H1 (cell line): ENCODE data around the gene ZNF629. TPM values are rescaled to one million over a fixed set of nuclear protein-coding genes. Genes with fewer than 3 reads are reported as not detected.

Source experiments
- CTCF ChIA-PET: fragments of 300-600 bp; sonication (Branson Sonifier 250); formaldehyde crosslinking; loops from one replicate; lab custom pipeline; 2021; ENCODE audit not compliant: partially characterized antibody; lab: Charles Lee
- POLR2A ChIA-PET: fragments of 300-600 bp; sonication (Branson Sonifier 250); formaldehyde crosslinking; loops from one replicate; lab custom pipeline; 2021; ENCODE audit warnings: inconsistent platforms; ENCODE audit not compliant: partially characterized antibody; lab: Charles Lee
- DNase-seq, 2 experiments: peaks; one replicate each; pipeline versions ENCODE4 v3.0.0 to v3.0.0-alpha.2; 2010 to 2022; ENCODE audit warnings: low spot score in 2 of 2, low read depth in 1 of 2, mixed read lengths in 1 of 2
- FAIRE-seq: peaks from 2 replicates; lab custom pipeline; 2011; peaks lifted over from hg19 to GRCh38; lab: Jason Lieb, UNC
- H2AFZ ChIP-seq: 2 replicates; pipeline ENCODE4 v1.8.1; 2012; ENCODE audit warnings: low read length, inconsistent platforms
- H2AK5ac ChIP-seq: 2 replicates; pipeline ENCODE4 v1.6.1; 2013; ENCODE audit warnings: low read depth, low read length
- H2BK120ac ChIP-seq: replicated peaks from 2 replicates; pipeline ENCODE3; 2013; ENCODE audit warnings: low read depth, low read length, inconsistent platforms
- H2BK12ac ChIP-seq: 2 replicates; pipeline ENCODE4 v1.6.1; 2013; ENCODE audit warnings: low read depth, low read length
- H2BK15ac ChIP-seq: 2 replicates; pipeline ENCODE4 v1.6.1; 2013; ENCODE audit warnings: low read length
- H2BK20ac ChIP-seq: 2 replicates; pipeline ENCODE4 v1.6.1; 2013; ENCODE audit warnings: low read length
- H2BK5ac ChIP-seq: 2 replicates; pipeline ENCODE4 v1.6.1; 2013; ENCODE audit warnings: low read depth, low read length
- H3K14ac ChIP-seq: 2 replicates; pipeline ENCODE4 v1.6.1; 2013; ENCODE audit warnings: inconsistent platforms; ENCODE audit not compliant: insufficient read length
- H3K18ac ChIP-seq: 2 replicates; pipeline ENCODE4 v1.6.1; 2013; ENCODE audit warnings: low read length; ENCODE audit errors: extremely low read depth
- H3K23ac ChIP-seq: 2 replicates; pipeline ENCODE4 v1.6.1; 2013; ENCODE audit warnings: inconsistent platforms; ENCODE audit not compliant: insufficient read length
- H3K23me2 ChIP-seq: 2 replicates; pipeline ENCODE4 v1.6.1; 2013; ENCODE audit warnings: low read depth, low read length
- H3K27ac ChIP-seq: 2 replicates; pipeline ENCODE4 v1.6.1; 2011; ENCODE audit warnings: low read depth, low read length, inconsistent platforms
- H3K27me3 ChIP-seq, 4 experiments: replicated peaks in 1 of 4; 1 replicate in 1 of 4; 2 replicates in 3 of 4; pipeline versions ENCODE4 v1.6.1 to v1.8.1; 2011 to 2013; ENCODE audit warnings: low read length in 3 of 4, mild to moderate bottlenecking in 3 of 4, inconsistent platforms in 2 of 4, mixed read lengths in 2 of 4, moderate library complexity in 1 of 4; ENCODE audit not compliant: control insufficient read depth in 3 of 4, insufficient read depth in 3 of 4; ENCODE audit errors: extremely low read depth in 1 of 4
- H3K36me3 ChIP-seq, 4 experiments: 2 replicates each; pipeline versions ENCODE4 v1.6.1 to v1.8.1; 2011 to 2013; ENCODE audit warnings: mild to moderate bottlenecking in 4 of 4, low read length in 3 of 4, moderate library complexity in 2 of 4, control low read depth in 1 of 4, inconsistent platforms in 1 of 4; ENCODE audit not compliant: insufficient read depth in 4 of 4, control insufficient read depth in 2 of 4
- H3K4ac ChIP-seq: replicated peaks from 2 replicates; pipeline ENCODE3; 2013; ENCODE audit warnings: low read length, low read depth, mixed read lengths, inconsistent platforms; ENCODE audit not compliant: insufficient read length
- H3K4me1 ChIP-seq, 4 experiments: replicated peaks in 1 of 4; 1 replicate in 1 of 4; 2 replicates in 3 of 4; pipeline versions ENCODE4 v1.6.1 to v1.8.1; 2011 to 2013; ENCODE audit warnings: low read length in 3 of 4, inconsistent platforms in 2 of 4, mixed read lengths in 1 of 4; ENCODE audit not compliant: insufficient read depth in 4 of 4, control insufficient read depth in 3 of 4
- H3K4me2 ChIP-seq, 2 experiments: 2 replicates each; pipeline versions ENCODE4 v1.6.1 to v1.8.1; 2011 to 2013; ENCODE audit warnings: low read depth in 2 of 2, low read length in 2 of 2, control low read depth in 1 of 2, inconsistent platforms in 1 of 2, mild to moderate bottlenecking in 1 of 2; ENCODE audit not compliant: insufficient read depth in 1 of 2
- H3K4me3 ChIP-seq, 4 experiments: fragments of 200-600, 300-600 bp in 1 of 4; sonication (generic), shearing (Covaris generic), sonication (Bioruptor Twin) in 1 of 4; 2 replicates each; pipeline versions ENCODE4 v1.5.1 to v1.8.1; 2011 to 2016; ENCODE audit warnings: low read length in 4 of 4, low read depth in 3 of 4, control low read depth in 2 of 4, inconsistent platforms in 2 of 4, mild to moderate bottlenecking in 2 of 4, mixed read lengths in 1 of 4, moderate library complexity in 1 of 4; ENCODE audit not compliant: insufficient read depth in 2 of 4; ENCODE audit errors: extremely low read depth in 1 of 4
- H3K56ac ChIP-seq: replicated peaks from 2 replicates; pipeline ENCODE3; 2013; ENCODE audit warnings: low read depth, mild to moderate bottlenecking, mixed read lengths, low read length, inconsistent platforms; ENCODE audit not compliant: insufficient read length
- H3K79me1 ChIP-seq: 2 replicates; pipeline ENCODE4 v1.6.1; 2013; ENCODE audit warnings: low read depth, low read length, control low read depth
- H3K79me2 ChIP-seq, 2 experiments: 2 replicates each; pipeline versions ENCODE4 v1.6.1 to v1.8.1; 2012 to 2013; ENCODE audit warnings: low read length in 2 of 2, mild to moderate bottlenecking in 2 of 2, inconsistent platforms in 1 of 2; ENCODE audit not compliant: insufficient read depth in 2 of 2, control insufficient read depth in 1 of 2
- H3K9ac ChIP-seq, 4 experiments: replicated peaks in 1 of 4; 1 replicate in 1 of 4; 2 replicates in 3 of 4; pipeline versions ENCODE4 v1.6.1 to v1.8.1; 2011 to 2013; ENCODE audit warnings: low read depth in 3 of 4, low read length in 3 of 4, control low read depth in 2 of 4, mild to moderate bottlenecking in 2 of 4, moderate library complexity in 2 of 4, inconsistent platforms in 1 of 4; ENCODE audit errors: extremely low read depth in 1 of 4
- H3K9me3 ChIP-seq, 2 experiments: 2 replicates each; pipeline versions ENCODE4 v1.6.1 to v1.8.1; 2012 to 2013; ENCODE audit warnings: mild to moderate bottlenecking in 2 of 2, moderate library complexity in 2 of 2, control low read depth in 1 of 2, inconsistent platforms in 1 of 2, low read depth in 1 of 2, low read length in 1 of 2, mixed read lengths in 1 of 2; ENCODE audit not compliant: insufficient read depth in 2 of 2
- H4K20me1 ChIP-seq, 2 experiments: replicated peaks in 1 of 2; 2 replicates each; pipeline versions ENCODE3 to v1.8.1; 2011 to 2013; ENCODE audit warnings: inconsistent platforms in 2 of 2, low read length in 2 of 2, mild to moderate bottlenecking in 1 of 2; ENCODE audit not compliant: insufficient read depth in 2 of 2, control insufficient read depth in 1 of 2
- H4K5ac ChIP-seq: 2 replicates; pipeline ENCODE4 v1.6.1; 2013; ENCODE audit warnings: low read length, low read depth, mixed read lengths, inconsistent platforms; ENCODE audit not compliant: insufficient read length
- H4K8ac ChIP-seq: 2 replicates; pipeline ENCODE4 v1.8.0; 2013; ENCODE audit warnings: mild to moderate bottlenecking, moderate library complexity, low read length, inconsistent platforms; ENCODE audit not compliant: insufficient read depth; ENCODE audit errors: extremely low read depth
- H4K91ac ChIP-seq: replicated peaks from 2 replicates; pipeline ENCODE3; 2013; ENCODE audit warnings: low read length, mixed read lengths, inconsistent platforms; ENCODE audit not compliant: insufficient read length
- CTBP2 ChIP-seq: IDR thresholded peaks from 2 replicates; pipeline ENCODE4 v1.7.0; 2011; ENCODE audit warnings: borderline replicate concordance, mild to moderate bottlenecking, moderate library complexity, mixed read lengths, low read length; ENCODE audit not compliant: insufficient read depth, insufficient read length
- EP300 ChIP-seq, 2 experiments: IDR thresholded peaks; 1 replicate in 1 of 2; 2 replicates in 1 of 2; pipeline ENCODE4 v1.6.1; 2011 to 2012; ENCODE audit warnings: low read depth in 2 of 2, low read length in 2 of 2, mild to moderate bottlenecking in 2 of 2, borderline replicate concordance in 1 of 2, inconsistent platforms in 1 of 2, moderate library complexity in 1 of 2
- EZH2 ChIP-seq: fragments of 200-600 bp; sonication (generic); IDR thresholded peaks from 2 replicates; pipeline ENCODE4 v1.7.1; 2012; ENCODE audit warnings: low read depth, mild to moderate bottlenecking, moderate library complexity, low read length, inconsistent platforms; ENCODE audit not compliant: severe bottlenecking
- FOSL1 ChIP-seq: IDR thresholded peaks from 2 replicates; pipeline ENCODE4 v1.6.1; 2011; ENCODE audit warnings: mild to moderate bottlenecking, low read depth, low read length, moderate library complexity; ENCODE audit not compliant: insufficient read depth
- GABPA ChIP-seq: IDR thresholded peaks from 2 replicates; pipeline ENCODE4 v1.6.1; 2011; ENCODE audit warnings: mild to moderate bottlenecking, low read length, moderate library complexity, borderline replicate concordance; ENCODE audit not compliant: insufficient read depth
- JUND ChIP-seq: IDR thresholded peaks from 2 replicates; pipeline ENCODE4 v1.6.1; 2011; ENCODE audit warnings: mild to moderate bottlenecking, improper control_type of control experiment, low read length
- KDM4A ChIP-seq: IDR thresholded peaks from one replicate; pipeline ENCODE4 v1.7.1; 2012; ENCODE audit warnings: low read depth, mild to moderate bottlenecking, moderate library complexity, low read length, inconsistent platforms; ENCODE audit not compliant: severe bottlenecking
- RFX5 ChIP-seq: IDR thresholded peaks from 2 replicates; pipeline ENCODE4 v1.6.1; 2011; ENCODE audit warnings: low read depth, low read length, improper control_type of control experiment, borderline replicate concordance
- RNF2 ChIP-seq: fragments of 200-900, 300-1000 bp; sonication (generic); IDR thresholded peaks from 2 replicates; pipeline ENCODE4 v1.7.1; 2016; ENCODE audit warnings: borderline replicate concordance, low read depth, mild to moderate bottlenecking, antibody characterized with exemption, low read length; ENCODE audit not compliant: poor library complexity, severe bottlenecking; ENCODE audit errors: missing control alignments
- SAP30 ChIP-seq: fragments of 300-600 bp; sonication (generic); IDR thresholded peaks from 2 replicates; pipeline ENCODE4 v1.7.1; 2012; ENCODE audit warnings: low read length, moderate library complexity, mild to moderate bottlenecking, inconsistent platforms; ENCODE audit not compliant: insufficient read depth, insufficient replicate concordance
- SP4 ChIP-seq: IDR thresholded peaks from 2 replicates; pipeline ENCODE4 v1.6.1; 2012; ENCODE audit warnings: low read length, inconsistent platforms
- TEAD4 ChIP-seq: IDR thresholded peaks from 2 replicates; pipeline ENCODE4 v1.6.1; 2012; ENCODE audit warnings: low read depth, low read length, inconsistent platforms, mixed read lengths
- WGBS, 2 experiments: shearing (Covaris generic) in 1 of 2; methylation state at CpG; one replicate each; pipeline versions ENCODE4 v1.1.6 to v1.1.7; 2013 to 2015; ENCODE audit warnings: low lambda C conversion rate in 2 of 2, mixed read lengths in 2 of 2, inconsistent platforms in 1 of 2, low coverage in 1 of 2, missing lambda C conversion rate in 1 of 2; ENCODE audit not compliant: insufficient replicate concordance in 2 of 2, insufficient coverage in 1 of 2, insufficient read length in 1 of 2; ENCODE audit errors: extremely low coverage in 1 of 2, missing lambda C conversion rate in 1 of 2; 5-methylcytosine and 5-hydroxymethylcytosine counted together
- polyA plus RNA-seq, 7 experiments: library from polyadenylated mRNA; depleted of rRNA in 3 of 7; stranded (reverse) in 5 of 7; unstranded in 2 of 7; fragments of >200 nt in 5 of 7; fragments of 200-250 nt in 2 of 7; gene quantifications; 1 replicate in 5 of 7; 2 replicates in 1 of 7; 4 replicates in 1 of 7; pipeline versions ENCODE4 v1.2.1 to v1.2.3, GENCODE V29; 2011 to 2013; ENCODE audit warnings: missing spikeins in 2 of 7, mixed read lengths in 2 of 7
- total RNA-seq: library from RNA; stranded (reverse); fragmentation: NEBNext Ultra II Directional; extraction: Animal tissue kit (Norgen Biotek cat#: 25700); gene quantifications from 2 replicates; pipeline ENCODE4 v1.2.1, GENCODE V29; 2021

Gene ZNF629
- total and polyA plus RNA-seq, 2 of the 8 experiments (the other 6 are each of a cell fraction or from before 2014, with no cell fraction given), result 11.0 to 19.5 TPM

DNA sequence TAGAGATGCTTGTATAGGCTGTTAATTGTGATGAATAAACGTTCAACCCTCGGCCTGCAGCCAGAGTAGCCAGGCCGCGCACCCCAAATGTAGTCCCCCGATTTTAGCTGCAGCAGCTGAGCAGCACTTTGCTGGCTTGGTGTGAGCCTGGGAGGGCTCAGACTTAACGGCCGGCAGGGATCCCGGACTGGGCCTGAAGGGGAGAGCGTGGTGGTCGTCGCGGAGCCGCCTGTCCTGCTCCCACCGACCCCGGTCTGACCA, 11.9 kb downstream of the ZNF629 start:
- Histone ChIP-seq H3K36me3 (peaks cover 15 to 35% (median 29%) of the 10 kb centered on the region in 4 experiments), H3K23ac (no peak overlapping the region), H4K20me1 (peaks cover 4 to 38% of the 10 kb centered on the region in 2 experiments), H3K4me3 (peak overlapping the region; percentile 67 to 84 (median 76); a peak in 7 of 8 replicates), H2AK5ac (no peak overlapping the region), H3K27ac (no peak overlapping the region), H4K91ac (no peak overlapping the region), H4K5ac (no peak overlapping the region), H3K23me2 (peaks cover 4% of the 10 kb centered on the region; the same call in 1 of the 2 replicates), H3K18ac (no peak overlapping the region), H2AFZ (no peak overlapping the region), H2BK5ac (no peak overlapping the region; the same call in 1 of the 2 replicates), H3K9me3 (no peaks in the 10 kb centered on the region), H3K79me1 (no peaks in the 10 kb centered on the region; the same call in 1 of the 2 replicates), H3K56ac (no peak overlapping the region), H4K8ac (peak overlapping the region; percentile 95; the same call in 1 of the 2 replicates), H3K14ac (no peak overlapping the region), H3K4me2 (peak overlapping the region; percentile 63 to 92), H3K27me3 (no peaks in the 10 kb centered on the region), H3K79me2 (no peaks in the 10 kb centered on the region), H2BK12ac (no peak overlapping the region), H2BK120ac (no peak overlapping the region), H3K9ac (peak overlapping the region in 2 of 4 experiments; percentile 40 to 93; a peak in 2 of 7 replicates), H2BK15ac (no peak overlapping the region), H3K4ac (peak overlapping the region; percentile 32), H3K4me1 (peaks cover 0 to 11% (median 5%) of the 10 kb centered on the region in 4 experiments; a peak in 5 of 7 replicates), H2BK20ac (no peak overlapping the region)
- ChIA-PET CTCF (interaction anchor here (0.8 to 1.4 kb wide), 3 partner anchors 12 to 127 kb away, joined by 3 to 4 read pairs (median 3); no protein-coding TSS in a partner anchor), POLR2A (interaction anchor here (0.8 to 6.5 kb wide), 31 partner anchors 8 to 179 kb away, joined by 3 to 63 read pairs (median 5); partner anchors contain the start of genes CFAP119, CTF1, FBXL19 and PHKG2)
- DNase-seq, result no peak
- WGBS, 2 experiments, result 24% methylated on average over 13 of the region's 15 CpGs; no CpG with 5 or more reads in 1 of the 2 experiments
- FAIRE-seq, result no peak
- TF ChIP-seq RNF2 (no peak), RFX5 (no peak), KDM4A (no peak), CTBP2 (no peak), EP300 (IDR thresholded peaks at IDR 0.05; ENCODE audit: borderline replicate concordance in 1 of 2, low read depth in 2 of 2, low read length in 2 of 2) (no peak), GABPA (no peak), TEAD4 (no peak), JUND (no peak), FOSL1 (no peak), SAP30 (no peak), EZH2 (no peak), SP4 (no peak)
